GM18519 (cell line): ENCODE results near the gene RDH13.
"Not testable (repeated sequence)": the region's sequence is repeated elsewhere in the genome, so short reads cannot be mapped to it uniquely, and the experiment has no call there.

ENCODE experiments used
- ATAC-seq: cut with Tn5 transposase; IDR thresholded peaks from one replicate; pipeline ENCODE4 v1.9.1; 2021; ENCODE audit warnings: mild to moderate bottlenecking, moderate library complexity; ENCODE audit not compliant: unreplicated experiment, low FRiP score

RDH13 gene

GRCh38 chr19:55048446-55048845 lies 14.5 kb downstream of the RDH13 start:
- ATAC-seq, result no peak

GRCh38 chr19:55047951-55048350 lies 15.0 kb downstream of the RDH13 start:
- ATAC-seq, result no peak

- ATAC-seq, result no peak
Measured at GRCh38 chr19:55046975-55047622, 15.8 kb downstream of the RDH13 start.

- ATAC-seq, result no peak
Measured at GRCh38 chr19:55044771-55045716, 17.9 kb downstream of the RDH13 start.

GRCh38 chr19:55044286-55044685 lies 18.7 kb downstream of the RDH13 start:
- no peak for ATAC-seq

GRCh38 chr19:55042688-55043087 lies 20.3 kb downstream of the RDH13 start:
- ATAC-seq, result no peak

- no peak for ATAC-seq
Measured at GRCh38 chr19:55042344-55042678, 20.6 kb downstream of the RDH13 start.

GRCh38 chr19:55041627-55042343 lies 21.2 kb downstream of the RDH13 start:
- ATAC-seq, result no peak

GRCh38 chr19:55041244-55041626 lies 21.7 kb downstream of the RDH13 start:
- no peak for ATAC-seq

- not testable (repeated sequence) for ATAC-seq
Measured at GRCh38 chr19:55040654-55041053, 22.3 kb downstream of the RDH13 start.

- not testable (repeated sequence) for ATAC-seq
Measured at GRCh38 chr19:55037603-55038002, 25.3 kb downstream of the RDH13 start.

GRCh38 chr19:55036058-55036457 lies 26.9 kb downstream of the RDH13 start:
- no peak for ATAC-seq

GRCh38 chr19:55034751-55035150 lies 28.2 kb downstream of the RDH13 start:
- no peak for ATAC-seq

- not testable (repeated sequence) for ATAC-seq
Measured at GRCh38 chr19:55032976-55033643, 29.8 kb downstream of the RDH13 start.

- ATAC-seq, result no peak
Measured at GRCh38 chr19:55032170-55032800, 30.7 kb downstream of the RDH13 start.

GRCh38 chr19:55031178-55031577 lies 31.8 kb downstream of the RDH13 start:
- ATAC-seq, result no peak

- no peak for ATAC-seq
Measured at GRCh38 chr19:55028757-55029156, 34.2 kb downstream of the RDH13 start.

GRCh38 chr19:55027472-55028337 lies 35.2 kb downstream of the RDH13 start:
- no peak for ATAC-seq

GRCh38 chr19:55027140-55027471 lies 35.8 kb downstream of the RDH13 start:
- not testable (repeated sequence) for ATAC-seq
